MCF 10A (cell line): ENCODE data around the gene RUVBL2. TPM values are rescaled to one million over a fixed set of nuclear protein-coding genes. Genes with fewer than 3 reads are reported as not detected.

Experiments
- Bru-seq: library from RNA; stranded (reverse); fragments of 400-500 nt; gene quantifications from one replicate; lab custom pipeline; 2021; lab: Mats Ljungman, UMichigan
- BruChase-seq, 2 experiments: library from RNA; stranded (reverse); fragments of 400-500 nt; gene quantifications; one replicate each; lab custom pipeline; 2021; lab: Mats Ljungman, UMichigan
- BruUV-seq: library from RNA; stranded (reverse); fragments of 400-500 nt; replicated peaks from 2 replicates; lab custom pipeline; 2021; lab: Mats Ljungman, UMichigan
- CTCF ChIA-PET: fragments of 300-600 bp; sonication (Branson Sonifier 250); formaldehyde crosslinking; extraction: SDS; loops from one replicate; lab custom pipeline; 2021; ENCODE audit warnings: antibody characterized with exemption, inconsistent platforms; lab: Yijun Ruan, JAX
- POLR2A ChIA-PET: fragments of 300-600, 350-650 bp; sonication (Branson Sonifier 250); formaldehyde crosslinking; extraction: SDS; loops from one replicate; lab custom pipeline; 2020; ENCODE audit warnings: antibody characterized with exemption, inconsistent platforms; lab: Yijun Ruan, JAX
- DNase-seq: peaks from one replicate; pipeline ENCODE4 v3.0.0-alpha.2; 2018; ENCODE audit not compliant: unreplicated experiment
- H3K27ac Mint-ChIP-seq: one replicate; pipeline ENCODE4 v1.8.0; 2022; ENCODE audit warnings: mild to moderate bottlenecking, low read depth, mixed read lengths; ENCODE audit not compliant: unreplicated experiment
- H3K27me3 Mint-ChIP-seq: one replicate; pipeline ENCODE4 v1.8.0; 2022; ENCODE audit warnings: mixed read lengths; ENCODE audit not compliant: insufficient read depth, unreplicated experiment
- H3K36me3 Mint-ChIP-seq: one replicate; pipeline ENCODE4 v1.8.0; 2022; ENCODE audit warnings: mild to moderate bottlenecking, moderate library complexity, mixed read lengths; ENCODE audit not compliant: insufficient read depth, unreplicated experiment
- H3K4me1 Mint-ChIP-seq: one replicate; pipeline ENCODE4 v1.8.0; 2022; ENCODE audit warnings: mixed read lengths; ENCODE audit not compliant: insufficient read depth, unreplicated experiment
- H3K4me3 Mint-ChIP-seq: one replicate; pipeline ENCODE4 v1.8.0; 2022; ENCODE audit warnings: mild to moderate bottlenecking, moderate library complexity, mixed read lengths; ENCODE audit not compliant: unreplicated experiment
- H3K9me3 Mint-ChIP-seq: one replicate; pipeline ENCODE4 v1.8.0; 2022; ENCODE audit warnings: mixed read lengths; ENCODE audit not compliant: unreplicated experiment
- CTCF ChIP-seq: fragments of 200-600 bp; IDR thresholded peaks from one replicate; pipeline ENCODE4 v1.8.0; 2022; ENCODE audit warnings: antibody characterized with exemption, mild to moderate bottlenecking; ENCODE audit not compliant: unreplicated experiment
- intact Hi-C: fragments of 100-400 bp; cut with micrococcal nuclease; formaldehyde crosslinking; loops from 2 replicates; pipeline ENCODE4 v1.14.1; 2022
- long read RNA-seq: library from polyadenylated mRNA; stranded (forward); transcript quantifications from one replicate; pipeline ENCODE4 v2.0.0, GENCODE V29; 2022
- total RNA-seq: library from RNA; stranded (reverse); gene quantifications from 2 replicates; pipeline ENCODE4 v1.2.3, GENCODE V29; 2022

RUVBL2 gene
- total RNA-seq (126 and 156 TPM in 2 replicates), Bru-seq, nascent RNA (percentile 62 among the genes with signal in this experiment), BruChase-seq, experiment 1, labeled RNA remaining after a 6-hour chase (percentile 62 among the genes with signal in this experiment), BruChase-seq, experiment 2, labeled RNA remaining after a 2-hour chase (percentile 53 among the genes with signal in this experiment)
- long read RNA-seq, transcript RUVBL2-208 (15 exons, 1,563 nt) = minor isoform, 11 of 725 reads
- long read RNA-seq, transcript RUVBL2-206 (15 exons, 2,009 nt) = major isoform, 493 of 725 reads
- long read RNA-seq, transcript RUVBL2-205 (2 exons, 546 nt) = minor isoform, 48 of 725 reads
- long read RNA-seq, partial matches to known transcripts = 81 of 725 reads
- long read RNA-seq, other reads (novel, unspliced or antisense) = 91 of 725 reads

- TF ChIP-seq CTCF = peak; percentile 90
- DNase-seq = peak; percentile 100
- peak within 1 kb of the TSS; percentile 95 for H3K4me3 Mint-ChIP-seq
- H3K4me1 Mint-ChIP-seq = peaks cover 34% of the 10 kb centered on the region
- no peaks in the 10 kb centered on the region for H3K27me3 Mint-ChIP-seq
- POLR2A ChIA-PET = interaction anchor here (0.6 to 3.9 kb wide), 53 partner anchors 10 to 1031 kb away, joined by 3 to 98 read pairs (median 4); partner anchors contain the start of genes ALDH16A1, CGB7, DBP and DHDH
- no TSS peak for BruUV-seq
- intact Hi-C loops = loop anchor here (10.0 kb wide), 1 partner anchor 231 kb away; no protein-coding TSS in a partner anchor
- CTCF ChIA-PET = interaction anchor here (0.5 to 3.0 kb wide), 20 partner anchors 10 to 276 kb away, joined by 3 to 39 read pairs (median 4); partner anchors contain the start of gene LIN7B
- H3K27ac Mint-ChIP-seq = peak within 1 kb of the TSS; percentile 95
- H3K9me3 Mint-ChIP-seq = no peaks in the 10 kb centered on the region
- peaks cover 35% of the 10 kb centered on the region for H3K36me3 Mint-ChIP-seq
Observed at GRCh38 chr19:48993175-48994034, at the start of gene RUVBL2, which contains the start of gene GYS1. RUVBL2 (plus strand) TSS chr19:48993887; CDS start chr19:48993912, 25 bp downstream. GYS1 (minus strand) TSS chr19:48993309; CDS start chr19:48993112, 197 bp downstream.

- Mint-ChIP-seq H3K27me3 (no peaks in the 10 kb centered on the region), H3K4me3 (no peak overlapping the region), H3K4me1 (no peaks in the 10 kb centered on the region), H3K27ac (no peak overlapping the region), H3K9me3 (no peaks in the 10 kb centered on the region), H3K36me3 (no peaks in the 10 kb centered on the region)
- no peak for DNase-seq
- ChIA-PET POLR2A (interaction anchor here (0.6 kb wide), 2 partner anchors 48 to 73 kb away, joined by 3 to 4 read pairs; partner anchors contain the start of genes GYS1 and RUVBL2), CTCF (interaction anchor here (0.7 kb wide), 1 partner anchor 206 kb away, joined by 5 read pairs; no protein-coding TSS in a partner anchor)
- intact Hi-C loops = no loop called here
- BruUV-seq = no TSS peak
- no peak for TF ChIP-seq CTCF
Observed at GRCh38 chr19:48945415-48945814, 48.3 kb upstream of the RUVBL2 start.

- Mint-ChIP-seq H3K4me1 (no peaks in the 10 kb centered on the region), H3K9me3 (no peaks in the 10 kb centered on the region), H3K27me3 (no peaks in the 10 kb centered on the region), H3K27ac (no peak overlapping the region), H3K36me3 (no peaks in the 10 kb centered on the region), H3K4me3 (no peak overlapping the region)
- no peak for TF ChIP-seq CTCF
- no TSS peak for BruUV-seq
- ChIA-PET POLR2A (interaction anchor here (0.6 kb wide), 2 partner anchors 48 to 72 kb away, joined by 3 to 4 read pairs; partner anchors contain the start of genes GYS1 and RUVBL2), CTCF (interaction anchor here (0.7 kb wide), 1 partner anchor 205 kb away, joined by 5 read pairs; no protein-coding TSS in a partner anchor)
- intact Hi-C loops = no loop called here
- DNase-seq = no peak
Observed at GRCh38 chr19:48945817-48946216, 47.9 kb upstream of the RUVBL2 start.
